SIG-M5 treated with dmso at 0.1 percent for 504 hours (cell line): ENCODE data around the gene MALSU1.

ENCODE experiments used
- DNase-seq: peaks from one replicate; lab custom pipeline; 2025; ENCODE audit not compliant: unreplicated experiment; lab: John Stamatoyannopoulos, UW

MALSU1 gene

DNA sequence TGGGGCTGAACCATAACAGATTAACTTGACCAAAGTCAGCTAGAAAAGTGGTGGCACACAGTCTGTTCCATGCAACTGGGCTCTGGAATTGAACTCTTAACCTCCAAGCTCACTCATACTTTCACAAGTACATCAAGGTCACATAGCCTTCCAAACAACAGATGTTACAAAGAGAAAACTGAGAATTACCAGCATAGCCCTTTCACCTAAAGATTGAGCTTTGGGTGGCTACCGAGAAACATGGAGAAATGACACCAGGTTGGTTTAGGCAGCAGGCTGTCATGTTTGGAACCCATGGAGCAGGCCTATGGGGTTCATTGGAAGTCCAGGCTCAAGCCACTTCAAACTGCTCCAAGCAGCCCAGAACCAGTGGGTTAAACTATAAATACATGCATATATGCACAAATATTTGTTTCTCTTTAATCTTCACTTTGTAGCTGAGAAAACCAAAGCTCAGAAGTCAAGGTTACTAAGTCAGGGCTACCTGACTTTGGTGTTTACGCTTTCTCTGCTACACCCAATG lies 59.1 kb downstream of the MALSU1 start:
- DNase-seq: no peak
